Measurements from ENCODE around the gene DPEP3. TPM values are rescaled to one million over a fixed set of nuclear protein-coding genes. Genes with fewer than 3 reads are reported as not detected.
"Not testable (repeated sequence)": the region's sequence is repeated elsewhere in the genome, so short reads cannot be mapped to it uniquely, and the experiment has no call there.

DPEP3 gene
- total RNA-seq, 4 donors from 2014 or later, result 0.15 to 0.26 TPM; not detected in 2

GRCh38 chr16:68019167-68019680 is 38.9 kb upstream of the DPEP3 start:
- 82 to 86% methylated on average over 8 of the region's 8 CpGs for WGBS, 2 donors
- DNase-seq (ENCODE audit: low spot score in 2 of 2), result no peak
- no peak overlapping the region for H3K4me3 ChIP-seq (ENCODE audit: low read depth, poor library complexity, severe bottlenecking)
- intact Hi-C loops (cut with DNase I; ENCODE audit: low total_unique reads), result no loop called here
- TF ChIP-seq POLR2A (IDR thresholded peaks at IDR 0.05) (no peak), CTCF (IDR thresholded peaks at IDR 0.05) (no peak)

GRCh38 chr16:68015681-68016080 is 35.4 kb upstream of the DPEP3 start, which contains the start of gene DPEP2NB:
Gene DPEP2NB (minus strand): TSS chr16:68015911. CDS start chr16:68015770, 141 bp downstream.
- DNase-seq (ENCODE audit: low spot score in 2 of 2), result no peak
- 83 to 93% methylated on average over 5 of the region's 5 CpGs for WGBS, 2 donors
- intact Hi-C loops (cut with DNase I; ENCODE audit: low total_unique reads), result no loop called here
- H3K4me3 ChIP-seq (ENCODE audit: low read depth, poor library complexity, severe bottlenecking), result no peak within 1 kb of the TSS
- TF ChIP-seq POLR2A (IDR thresholded peaks at IDR 0.05), result no peak
- no peak for TF ChIP-seq CTCF (IDR thresholded peaks at IDR 0.05)

- 31 to 59% methylated on average over 1 of the region's 1 CpG for WGBS, 2 donors
- DNase-seq (ENCODE audit: low spot score in 2 of 2), result no peak
- H3K4me3 ChIP-seq (ENCODE audit: low read depth, poor library complexity, severe bottlenecking), result no peak overlapping the region
- intact Hi-C loops (cut with DNase I; ENCODE audit: low total_unique reads), result no loop called here
- no peak for TF ChIP-seq CTCF (IDR thresholded peaks at IDR 0.05)
- no peak for TF ChIP-seq POLR2A (IDR thresholded peaks at IDR 0.05)
Observed at GRCh38 chr16:68013440-68013839, 33.1 kb upstream of the DPEP3 start.

GRCh38 chr16:68009872-68010271 is 29.6 kb upstream of the DPEP3 start:
- DNase-seq (ENCODE audit: low spot score in 2 of 2); H3K4me3 ChIP-seq (ENCODE audit: low read depth, poor library complexity, severe bottlenecking); intact Hi-C loops (cut with DNase I; ENCODE audit: low total_unique reads): not testable (repeated sequence)
- 80 to 92% methylated on average over 4 of the region's 4 CpGs for WGBS, 2 donors

GRCh38 chr16:68009157-68009735 is 28.9 kb upstream of the DPEP3 start:
- intact Hi-C loops (cut with DNase I; ENCODE audit: low total_unique reads), result no loop called here
- 72 to 77% methylated on average over 8 to 9 of the region's 9 CpGs for WGBS, 2 donors
- TF ChIP-seq CTCF (IDR thresholded peaks at IDR 0.05) (no peak), POLR2A (IDR thresholded peaks at IDR 0.05) (no peak)
- no peak overlapping the region for H3K4me3 ChIP-seq (ENCODE audit: low read depth, poor library complexity, severe bottlenecking)
- no peak for DNase-seq (ENCODE audit: low spot score in 2 of 2)

- 17 to 21% methylated on average over 6 of the region's 6 CpGs for WGBS, 2 donors
- TF ChIP-seq POLR2A (IDR thresholded peaks at IDR 0.05) (no peak), CTCF (IDR thresholded peaks at IDR 0.05) (no peak)
- no peak overlapping the region for H3K4me3 ChIP-seq (ENCODE audit: low read depth, poor library complexity, severe bottlenecking)
- intact Hi-C loops (cut with DNase I; ENCODE audit: low total_unique reads), result no loop called here
- DNase-seq (ENCODE audit: low spot score in 2 of 2), result peak in 1 of 2 donors; percentile 74
Observed at GRCh38 chr16:68005786-68006286, 25.5 kb upstream of the DPEP3 start.
